GM21390 (cell line): Measurements from ENCODE around the gene PBRM1.

Source experiments
- ATAC-seq: cut with Tn5 transposase; IDR thresholded peaks from one replicate; pipeline ENCODE4 v1.9.1; 2021; ENCODE audit not compliant: unreplicated experiment

Gene PBRM1

DNA sequence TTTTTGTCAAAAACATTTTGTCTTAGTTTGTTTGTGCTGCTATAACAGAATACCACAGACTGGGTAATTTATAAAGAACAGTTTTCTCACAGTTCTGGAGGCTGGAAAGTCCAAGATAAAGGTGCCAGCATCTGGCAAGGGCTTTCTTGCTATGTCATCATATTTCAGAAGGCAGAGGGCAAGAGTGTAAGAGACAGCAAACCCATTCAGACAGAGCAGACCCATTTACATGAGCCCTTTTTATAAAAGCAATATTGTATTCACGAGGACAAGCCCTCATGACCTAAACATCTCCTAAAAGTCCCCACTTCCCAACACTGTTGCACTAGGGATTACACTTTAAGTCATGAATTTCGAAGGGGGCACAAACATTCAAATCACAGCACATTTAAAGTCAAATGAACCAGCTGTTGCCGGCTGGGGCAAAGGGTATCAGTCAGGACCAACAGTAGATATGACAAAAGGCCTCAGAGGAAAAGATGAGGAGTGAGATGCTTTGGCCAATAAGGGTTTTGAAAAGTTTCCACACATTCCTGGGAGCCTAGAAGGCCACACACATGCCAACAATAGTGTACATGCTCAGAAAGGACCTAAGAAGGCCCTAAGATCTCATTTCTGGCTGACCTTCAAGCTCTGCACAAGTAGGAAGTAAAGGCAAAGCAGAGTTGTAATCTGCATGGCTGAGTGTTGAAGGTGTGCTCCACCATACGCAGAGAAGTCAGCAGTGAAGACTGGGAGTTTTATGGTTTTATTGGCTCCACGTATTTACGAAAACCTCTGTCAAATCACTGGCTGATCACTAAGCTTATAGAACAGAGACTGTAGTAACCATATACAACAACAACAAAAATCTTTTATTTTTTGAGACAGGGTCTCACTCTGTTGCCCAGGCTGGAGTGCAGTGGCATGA, 111.4 kb downstream of the PBRM1 start:
- no peak for ATAC-seq

DNA sequence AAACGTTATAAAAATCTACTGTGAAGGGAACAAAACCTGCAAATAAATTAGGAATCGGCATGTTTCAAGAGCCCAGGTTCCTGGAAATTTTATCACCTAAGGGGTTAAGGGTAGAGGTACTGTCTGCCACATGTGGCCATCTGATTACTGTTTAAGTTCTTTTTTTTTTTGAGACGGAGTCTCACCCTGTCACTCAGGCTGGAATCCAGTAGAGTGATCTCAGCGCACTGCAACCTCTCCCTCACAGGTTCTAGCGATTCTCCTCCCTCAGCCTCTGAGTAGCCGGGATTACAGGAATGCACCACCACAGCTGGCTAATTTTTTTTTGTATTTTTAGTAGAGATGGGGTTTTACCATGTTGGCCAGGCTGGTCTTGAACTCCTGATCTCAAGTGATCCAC, 113.5 kb downstream of the PBRM1 start:
- no peak for ATAC-seq

GRCh38 chr3:52570076-52570475, 115.6 kb downstream of the PBRM1 start:
- no peak for ATAC-seq

DNA sequence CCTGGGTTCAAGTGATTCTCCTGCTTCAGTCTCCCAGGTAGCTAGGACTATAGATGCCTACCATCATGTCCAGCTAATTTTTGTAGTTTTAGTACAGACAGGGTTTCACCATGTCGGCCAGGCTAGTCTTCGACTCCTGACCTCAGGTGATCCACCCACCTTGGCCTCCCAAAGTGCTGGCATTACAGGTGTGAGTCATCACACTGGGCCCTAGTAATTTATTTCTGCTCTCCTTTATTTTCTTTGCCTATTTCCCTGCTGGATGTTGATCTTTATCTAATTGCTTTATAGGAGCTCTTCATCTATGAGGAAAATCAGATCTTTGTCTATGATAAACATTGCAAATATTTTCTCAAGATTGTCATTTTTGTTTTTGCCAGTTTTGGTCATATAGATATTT, 117.6 kb downstream of the PBRM1 start:
- ATAC-seq = no peak

DNA sequence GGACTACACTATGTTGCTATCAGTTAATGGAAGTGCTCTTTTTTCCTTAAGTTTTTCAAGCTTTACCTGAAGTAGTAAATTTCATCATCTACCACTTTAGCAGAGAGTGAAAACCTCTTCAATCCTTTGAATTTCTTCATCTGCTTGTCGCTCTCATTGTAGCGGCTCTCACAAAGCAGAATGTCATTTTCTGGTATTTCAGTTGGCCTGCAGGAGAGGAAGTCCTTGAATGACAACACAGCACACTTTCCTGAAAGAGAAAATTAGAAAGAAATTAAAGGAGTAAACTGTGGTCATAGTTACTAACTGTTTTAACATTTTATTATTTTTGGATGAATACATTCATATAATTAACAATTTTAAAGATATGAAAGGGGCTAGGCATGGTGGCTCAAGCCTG, 121.7 kb downstream of the PBRM1 start:
- ATAC-seq = no peak

GRCh38 chr3:52561028-52561747, 124.5 kb downstream of the PBRM1 start:
- no peak for ATAC-seq

GRCh38 chr3:52558436-52558835, 127.3 kb downstream of the PBRM1 start:
- no peak for ATAC-seq

- no peak for ATAC-seq
These were observed 128.4 kb downstream of the PBRM1 start for GRCh38 chr3:52557011-52557960.

DNA sequence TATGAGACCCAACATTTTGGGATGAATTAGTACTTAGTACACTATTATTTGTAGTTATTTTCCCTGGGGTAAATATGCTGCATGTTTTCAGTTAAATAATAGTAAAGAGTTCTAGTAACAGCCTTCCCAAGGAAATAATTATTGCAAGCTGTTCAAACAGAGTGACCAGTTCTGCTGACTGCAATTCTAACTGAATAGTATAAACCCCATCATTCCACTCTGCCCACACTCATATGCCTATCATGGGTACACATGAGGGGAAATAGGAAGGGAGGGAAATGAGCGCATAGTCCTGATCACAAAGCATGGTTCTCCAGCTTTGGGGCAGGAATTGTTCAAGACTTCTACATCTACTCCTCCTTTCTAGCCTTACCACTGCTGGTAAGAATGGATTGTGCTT, 130.7 kb downstream of the PBRM1 start:
- ATAC-seq = no peak

DNA sequence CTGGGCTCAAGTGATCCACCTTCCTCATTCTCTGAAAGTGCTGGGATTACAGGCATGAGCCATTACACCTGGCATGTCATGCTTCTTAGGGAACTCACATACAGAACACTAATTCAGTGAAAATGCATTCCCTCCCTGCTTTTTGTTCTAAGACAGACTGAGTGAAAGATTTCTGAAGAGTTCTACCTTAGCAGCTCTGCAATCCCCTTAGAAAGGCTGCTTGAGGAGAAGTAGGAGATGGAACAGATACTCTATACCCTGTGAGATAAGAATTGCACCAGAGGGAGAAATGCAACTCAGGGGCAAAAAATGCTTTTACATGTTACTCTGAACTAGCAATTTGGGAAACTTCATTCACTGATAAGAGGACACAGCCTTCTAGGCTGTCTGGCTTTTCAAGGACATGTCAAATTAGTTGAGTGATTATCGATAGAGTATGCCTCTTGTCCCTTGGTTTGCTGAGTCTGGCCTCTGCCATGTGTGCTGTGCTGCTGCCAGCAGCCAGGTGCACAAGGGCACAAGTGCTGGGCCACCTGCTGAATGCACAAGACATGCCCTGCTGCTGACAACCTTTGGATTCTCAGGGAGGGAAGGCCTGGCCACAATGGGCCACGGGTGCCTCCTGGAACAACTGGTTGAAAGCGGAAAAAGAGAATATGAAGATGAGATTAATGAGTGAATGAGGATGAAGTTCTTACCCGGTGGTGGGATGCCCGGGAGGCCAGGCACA, 131.5 kb downstream of the PBRM1 start:
- ATAC-seq = no peak

- ATAC-seq = no peak
These were observed 133.6 kb downstream of the PBRM1 start for GRCh38 chr3:52552089-52552488.

DNA sequence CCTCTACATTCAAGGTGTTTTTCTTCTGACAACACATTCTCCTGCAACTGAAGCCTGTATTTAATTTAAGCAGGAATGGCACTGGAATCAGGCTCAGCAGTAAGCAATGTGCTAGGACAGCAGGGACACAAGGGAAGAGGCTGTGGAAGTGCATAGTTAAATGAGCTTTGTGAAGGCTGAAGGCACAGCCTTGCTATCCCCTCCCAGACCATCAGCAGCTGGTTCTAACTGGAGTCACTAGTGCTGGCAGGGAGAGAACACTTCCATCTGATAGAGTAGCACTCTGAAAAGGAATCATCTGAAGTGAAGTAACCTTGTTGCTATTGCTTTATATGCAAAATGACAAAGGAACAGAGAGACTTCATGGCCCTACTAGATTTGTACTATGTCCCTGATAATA, 134.6 kb downstream of the PBRM1 start:
- no peak for ATAC-seq

DNA sequence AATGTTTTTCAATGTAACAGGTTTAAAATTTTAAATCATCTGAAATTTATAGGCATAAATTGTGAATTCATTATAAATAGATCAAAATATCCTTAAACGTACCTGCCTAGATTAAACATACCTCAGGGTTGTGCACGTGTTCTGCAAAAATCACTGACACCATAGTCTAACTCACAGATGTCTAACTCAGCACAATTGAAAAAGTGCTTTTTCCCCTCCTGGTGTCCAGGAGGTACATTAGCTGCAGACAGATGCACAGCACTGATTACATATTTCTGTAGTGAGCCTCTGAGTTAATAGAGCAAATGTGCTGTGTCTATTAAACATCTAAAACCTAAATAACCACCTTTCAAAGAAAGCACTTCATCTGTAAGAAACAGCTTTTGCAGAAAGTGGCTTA, 138.6 kb downstream of the PBRM1 start:
- no peak for ATAC-seq

DNA sequence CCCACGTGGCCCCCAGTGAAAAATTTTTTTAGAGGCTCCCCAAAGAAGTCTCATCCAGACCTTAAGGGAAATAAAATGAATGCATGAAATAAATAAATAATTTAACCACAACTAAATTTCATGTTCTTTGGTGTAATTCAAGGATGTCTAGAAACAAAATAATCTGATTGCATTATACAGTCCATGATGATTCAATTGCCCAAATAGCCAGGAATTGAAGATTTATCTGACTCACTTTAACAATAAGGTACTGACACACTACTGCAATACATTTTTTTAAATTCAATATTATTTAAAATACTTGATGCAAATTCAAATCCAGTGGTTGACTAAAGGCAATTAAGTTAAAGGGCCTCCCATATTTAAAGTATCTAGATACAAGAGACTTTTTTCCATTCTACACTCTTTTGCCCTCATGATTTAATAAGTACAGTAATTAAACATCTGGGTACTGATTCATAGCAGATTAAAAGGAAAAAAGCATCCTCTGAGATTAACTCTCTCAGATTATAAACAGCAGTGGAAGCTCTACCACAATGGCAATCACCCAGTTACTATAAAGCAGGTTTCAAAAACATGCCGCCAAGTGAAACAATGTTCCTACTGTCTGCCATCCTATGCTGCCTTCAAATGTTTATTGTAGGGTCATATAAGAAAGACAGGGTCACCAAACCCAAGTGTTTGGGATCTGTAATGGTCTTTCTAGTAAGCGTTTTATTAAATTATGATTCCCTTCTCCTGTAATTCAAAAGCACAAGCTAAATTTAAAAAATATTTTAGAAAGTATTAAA, 139.4 kb downstream of the PBRM1 start:
- no peak for ATAC-seq

DNA sequence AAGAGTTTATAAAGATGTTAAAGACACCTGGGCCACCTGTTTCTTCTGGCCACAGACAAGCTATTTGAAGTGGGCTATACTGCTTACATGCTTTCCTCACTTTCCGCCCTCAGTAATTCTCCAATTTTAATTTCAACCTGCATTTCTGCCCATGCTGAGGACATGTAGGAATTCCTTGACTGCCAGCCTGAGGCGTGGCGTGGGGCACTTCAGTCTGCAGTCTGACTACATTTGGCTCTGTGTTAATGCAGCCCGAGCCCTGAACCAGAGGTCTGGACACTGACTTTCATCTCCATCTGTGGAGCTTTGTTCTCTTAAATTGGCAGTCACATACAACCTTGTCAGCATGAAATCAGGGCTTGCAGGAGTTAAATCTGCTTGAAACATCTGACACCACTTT, 140.8 kb downstream of the PBRM1 start:
- ATAC-seq = no peak

DNA sequence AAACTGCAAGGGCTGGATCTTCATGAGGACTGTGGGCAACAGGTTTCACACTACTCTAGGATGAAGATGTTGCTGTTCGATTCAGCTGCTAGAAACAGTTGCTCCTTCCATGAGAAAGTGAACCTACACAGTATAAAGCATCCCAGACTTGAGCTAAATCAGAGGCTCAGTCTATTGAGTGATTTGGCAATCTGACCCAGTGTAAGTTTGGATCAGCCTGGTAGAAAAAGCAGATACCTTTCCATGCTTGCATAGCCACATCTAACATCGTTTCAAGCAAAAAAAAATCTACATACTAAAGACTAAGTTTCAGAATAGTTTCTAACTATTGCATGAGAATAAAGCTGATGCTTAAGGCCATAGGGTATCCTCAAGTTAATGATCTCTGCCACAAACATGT, 144.7 kb downstream of the PBRM1 start:
- no peak for ATAC-seq

DNA sequence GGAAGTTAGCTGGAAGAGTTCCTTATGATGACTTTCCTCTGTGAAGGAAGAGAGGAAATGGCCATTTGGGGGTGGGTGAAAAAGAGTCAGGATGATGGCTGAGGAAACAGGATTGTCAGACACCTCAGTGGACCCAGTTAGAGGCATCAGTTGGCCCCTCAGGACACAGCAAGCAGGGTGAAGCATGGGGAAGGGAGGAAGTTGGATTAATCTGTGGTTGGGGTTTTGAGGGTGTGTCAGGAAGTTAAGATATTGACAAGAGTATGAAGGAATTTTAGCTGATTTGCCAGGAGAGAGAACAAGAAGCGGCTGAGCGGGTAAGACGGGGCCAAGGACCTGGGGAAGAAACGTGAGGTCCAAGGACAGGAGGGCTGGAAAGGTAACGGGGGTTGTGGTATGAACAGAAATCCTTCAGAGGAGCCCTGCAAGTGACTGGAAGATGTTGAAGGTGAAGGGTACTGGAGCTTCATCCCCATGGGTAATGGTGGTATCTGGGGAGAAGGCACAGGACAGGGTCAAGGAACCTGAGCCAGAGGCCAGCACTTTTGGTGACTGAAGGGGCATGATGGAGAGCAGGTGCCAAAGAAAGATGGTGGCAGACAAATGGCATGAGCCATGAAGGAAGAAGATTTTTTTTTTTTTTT, 146.6 kb downstream of the PBRM1 start:
- ATAC-seq = no peak

GRCh38 chr3:52537726-52538421, 147.8 kb downstream of the PBRM1 start:
- no peak for ATAC-seq

DNA sequence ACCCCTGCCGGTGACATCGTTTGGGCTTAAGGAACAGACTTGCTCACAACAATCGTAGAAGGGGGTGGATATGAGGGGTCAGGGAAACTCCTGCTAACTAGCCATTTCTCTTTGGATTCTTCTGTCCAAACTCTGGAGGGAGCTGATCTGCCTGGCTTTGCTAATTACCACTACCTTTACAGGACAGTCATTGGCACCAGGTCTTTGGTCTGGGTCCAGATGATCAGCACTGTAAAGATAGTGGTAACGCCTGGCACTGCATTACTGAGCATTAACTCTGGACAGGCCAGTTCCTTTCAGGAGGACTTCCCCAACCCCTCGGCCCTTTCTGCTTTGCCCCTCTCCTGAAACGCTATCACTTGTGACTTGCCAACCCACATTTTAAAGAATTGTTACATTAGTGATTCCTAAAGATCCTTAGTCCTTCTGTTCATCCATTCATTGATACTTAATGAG, 148.5 kb downstream of the PBRM1 start:
- no peak for ATAC-seq
